Measurements from ENCODE around the gene NCOA7.
A peak's percentile ranks its signal among the peaks of the same experiment; 100 is the strongest.

Gene NCOA7

DNA sequence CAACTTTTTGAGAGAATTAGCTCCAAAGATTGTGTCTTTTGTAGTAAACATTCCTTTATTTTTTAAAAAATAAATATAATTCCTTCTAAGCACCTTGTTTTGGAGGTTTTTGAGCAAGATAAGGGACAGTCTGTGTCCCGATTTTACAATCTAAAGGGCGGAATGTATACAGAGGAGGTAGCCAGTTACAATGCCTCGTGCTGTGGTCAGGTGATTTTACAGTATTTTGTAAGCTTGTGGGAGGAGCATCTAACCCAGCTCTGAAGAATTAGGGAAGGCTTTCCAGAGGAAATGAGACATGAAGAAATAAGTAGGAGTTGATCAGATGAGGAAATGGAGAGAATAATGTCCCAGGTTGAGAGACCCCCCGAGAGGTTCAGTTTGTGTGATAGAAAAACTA, 167.1 kb downstream of the NCOA7 start:
- no peak for TF ChIP-seq EZH2phosphoT487 (conservative IDR thresholded peaks at IDR 0.05; ENCODE audit: low read length)
- H3K79me2 ChIP-seq (ENCODE audit: insufficient read depth, low read length): peaks cover 14% of the 10 kb centered on the region
- no peak overlapping the region for H3K27ac ChIP-seq (ENCODE audit: low read depth, low read length)
- no peaks in the 10 kb centered on the region for H3K27me3 ChIP-seq (ENCODE audit: low read length)
- H3K9ac ChIP-seq (ENCODE audit: low read length): peak overlapping the region; percentile 91
- H2AFZ ChIP-seq (ENCODE audit: low read depth, low read length, severe bottlenecking): no peak overlapping the region
- peak overlapping the region; percentile 88 for H3K4me2 ChIP-seq (ENCODE audit: low read depth, low read length, poor library complexity, severe bottlenecking)
- H3K9me2 ChIP-seq (replicated peaks; ENCODE audit: insufficient read depth, low read length): no peaks in the 10 kb centered on the region
- H4K20me1 ChIP-seq (ENCODE audit: low read depth, low read length): peaks cover 4% of the 10 kb centered on the region; the same call in 1 of the 2 replicates
- H3F3A ChIP-seq (ENCODE audit: insufficient read depth): no peaks in the 10 kb centered on the region
- H3K4me3 ChIP-seq (ENCODE audit: insufficient read depth, low read length, poor library complexity, severe bottlenecking): peak overlapping the region; percentile 82
- H3K36me3 ChIP-seq (ENCODE audit: low read length): no peaks in the 10 kb centered on the region
- no peaks in the 10 kb centered on the region for H3K9me3 ChIP-seq (ENCODE audit: insufficient read depth, low read length)

DNA sequence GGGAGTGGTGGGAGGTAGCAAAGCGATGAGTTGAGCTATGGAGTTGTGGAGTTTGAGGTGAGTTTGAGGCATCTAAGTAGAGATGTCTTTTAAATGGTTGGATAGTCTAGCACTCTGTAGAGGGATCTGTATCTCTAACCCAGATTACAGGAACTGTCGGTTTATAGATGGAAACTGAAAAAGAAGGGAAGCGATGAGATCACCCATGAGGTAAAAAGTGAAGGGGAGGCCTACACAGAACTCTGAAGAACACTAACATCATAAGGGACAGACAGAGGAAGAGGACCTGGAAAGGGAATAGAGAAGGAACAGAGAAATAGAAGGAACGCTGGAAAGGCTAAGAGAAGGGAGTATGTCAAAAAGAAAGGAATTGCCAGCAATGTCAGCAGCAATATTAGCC, 168.3 kb downstream of the NCOA7 start:
- Histone ChIP-seq H3K4me2 (ENCODE audit: low read depth, low read length, poor library complexity, severe bottlenecking) (no peak overlapping the region), H3K79me2 (ENCODE audit: insufficient read depth, low read length) (peaks cover 19% of the 10 kb centered on the region)

DNA sequence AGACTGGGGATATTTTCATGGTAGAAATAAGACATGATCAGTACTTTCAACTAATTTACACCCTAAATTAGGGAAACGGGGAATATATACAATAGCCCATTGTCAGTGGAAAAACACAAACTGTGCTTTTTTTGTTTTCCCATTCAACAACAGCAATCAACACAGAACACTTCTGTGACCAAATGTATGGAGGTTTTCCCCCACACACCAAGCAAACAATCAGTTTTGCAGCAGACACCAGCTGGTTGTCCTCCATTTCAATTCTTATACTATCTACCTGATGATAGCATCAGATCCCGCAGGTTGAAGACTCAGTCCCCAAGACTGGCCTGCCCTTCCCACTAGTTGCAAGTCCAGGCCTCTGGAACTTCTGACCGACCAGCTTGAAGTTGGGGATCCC, 170.4 kb downstream of the NCOA7 start:
- H3K79me2 ChIP-seq (ENCODE audit: insufficient read depth, low read length): peaks cover 27% of the 10 kb centered on the region
- no peaks in the 10 kb centered on the region for H3K9me3 ChIP-seq (ENCODE audit: insufficient read depth, low read length)
- H3K27ac ChIP-seq (ENCODE audit: low read depth, low read length): no peak overlapping the region
- H2AFZ ChIP-seq (ENCODE audit: low read depth, low read length, severe bottlenecking): no peak overlapping the region
- no peaks in the 10 kb centered on the region for H3K9me2 ChIP-seq (replicated peaks; ENCODE audit: insufficient read depth, low read length)
- peaks cover 4% of the 10 kb centered on the region; the same call in 1 of the 2 replicates for H4K20me1 ChIP-seq (ENCODE audit: low read depth, low read length)
- H3K27me3 ChIP-seq (ENCODE audit: low read length): no peaks in the 10 kb centered on the region
- no peak overlapping the region for H3K4me3 ChIP-seq (ENCODE audit: insufficient read depth, low read length, poor library complexity, severe bottlenecking)
- H3F3A ChIP-seq (ENCODE audit: insufficient read depth): no peaks in the 10 kb centered on the region
- no peak overlapping the region for H3K4me2 ChIP-seq (ENCODE audit: low read depth, low read length, poor library complexity, severe bottlenecking)
- no peaks in the 10 kb centered on the region for H3K36me3 ChIP-seq (ENCODE audit: low read length)
- no peak overlapping the region for H3K9ac ChIP-seq (ENCODE audit: low read length)
- TF ChIP-seq EZH2phosphoT487 (conservative IDR thresholded peaks at IDR 0.05; ENCODE audit: low read length): no peak
- TF ChIP-seq, protein P1, sequence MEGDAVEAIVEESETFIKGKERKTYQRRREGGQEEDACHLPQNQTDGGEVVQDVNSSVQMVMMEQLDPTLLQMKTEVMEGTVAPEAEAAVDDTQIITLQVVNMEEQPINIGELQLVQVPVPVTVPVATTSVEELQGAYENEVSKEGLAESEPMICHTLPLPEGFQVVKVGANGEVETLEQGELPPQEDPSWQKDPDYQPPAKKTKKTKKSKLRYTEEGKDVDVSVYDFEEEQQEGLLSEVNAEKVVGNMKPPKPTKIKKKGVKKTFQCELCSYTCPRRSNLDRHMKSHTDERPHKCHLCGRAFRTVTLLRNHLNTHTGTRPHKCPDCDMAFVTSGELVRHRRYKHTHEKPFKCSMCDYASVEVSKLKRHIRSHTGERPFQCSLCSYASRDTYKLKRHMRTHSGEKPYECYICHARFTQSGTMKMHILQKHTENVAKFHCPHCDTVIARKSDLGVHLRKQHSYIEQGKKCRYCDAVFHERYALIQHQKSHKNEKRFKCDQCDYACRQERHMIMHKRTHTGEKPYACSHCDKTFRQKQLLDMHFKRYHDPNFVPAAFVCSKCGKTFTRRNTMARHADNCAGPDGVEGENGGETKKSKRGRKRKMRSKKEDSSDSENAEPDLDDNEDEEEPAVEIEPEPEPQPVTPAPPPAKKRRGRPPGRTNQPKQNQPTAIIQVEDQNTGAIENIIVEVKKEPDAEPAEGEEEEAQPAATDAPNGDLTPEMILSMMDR (IDR thresholded peaks at IDR 0.05; ENCODE audit: insufficient read depth, low read length, poor library complexity, severe bottlenecking): no peak

More for the DNA sequence above, 168.3 kb downstream of the NCOA7 start:
- H3K9ac ChIP-seq (ENCODE audit: low read length): no peak overlapping the region
- H3K27me3 ChIP-seq (ENCODE audit: low read length): no peaks in the 10 kb centered on the region
- no peak overlapping the region for H3K27ac ChIP-seq (ENCODE audit: low read depth, low read length)
- no peaks in the 10 kb centered on the region for H3K9me2 ChIP-seq (replicated peaks; ENCODE audit: insufficient read depth, low read length)
- no peaks in the 10 kb centered on the region for H3F3A ChIP-seq (ENCODE audit: insufficient read depth)
- no peaks in the 10 kb centered on the region for H3K36me3 ChIP-seq (ENCODE audit: low read length)
- H3K9me3 ChIP-seq (ENCODE audit: insufficient read depth, low read length): no peaks in the 10 kb centered on the region
- H4K20me1 ChIP-seq (ENCODE audit: low read depth, low read length): peaks cover 4% of the 10 kb centered on the region; the same call in 1 of the 2 replicates
- no peak for TF ChIP-seq EZH2phosphoT487 (conservative IDR thresholded peaks at IDR 0.05; ENCODE audit: low read length)
- TF ChIP-seq, protein P1 (IDR thresholded peaks at IDR 0.05; ENCODE audit: insufficient read depth, low read length, poor library complexity, severe bottlenecking): no peak
- H2AFZ ChIP-seq (ENCODE audit: low read depth, low read length, severe bottlenecking): no peak overlapping the region
- no peak overlapping the region for H3K4me3 ChIP-seq (ENCODE audit: insufficient read depth, low read length, poor library complexity, severe bottlenecking)

DNA sequence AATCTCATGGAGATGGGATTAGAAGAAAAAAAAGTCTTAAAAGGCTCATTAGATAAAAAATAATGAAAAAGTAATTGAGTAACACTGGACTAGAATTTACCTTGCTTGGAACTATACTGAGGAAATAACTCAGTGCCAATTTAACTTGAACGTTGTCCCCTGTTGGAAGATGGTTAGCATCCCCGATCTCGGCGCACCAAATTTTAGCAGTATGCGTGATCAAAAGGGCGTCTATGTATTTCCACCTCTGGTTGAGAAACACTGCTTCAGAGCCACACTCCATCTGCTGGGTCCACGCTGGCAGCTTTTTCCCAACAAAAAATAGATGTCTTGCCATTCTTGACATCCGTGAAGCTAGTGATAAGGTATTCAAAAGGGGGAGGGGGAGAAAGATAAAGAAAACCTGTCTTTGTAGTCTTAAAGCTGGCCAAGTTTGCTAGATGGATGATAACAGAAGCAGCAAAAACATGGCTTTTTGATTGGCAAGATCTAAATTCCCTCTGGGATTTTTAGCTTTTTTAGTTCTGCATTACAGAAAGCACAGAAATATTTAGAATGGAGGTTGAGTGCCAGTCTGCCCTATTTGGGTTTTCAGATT, 172.2 kb downstream of the NCOA7 start:
- TF ChIP-seq, protein P1 (IDR thresholded peaks at IDR 0.05; ENCODE audit: insufficient read depth, low read length, poor library complexity, severe bottlenecking): no peak
- no peak for TF ChIP-seq EZH2phosphoT487 (conservative IDR thresholded peaks at IDR 0.05; ENCODE audit: low read length)
- H3K9me2 ChIP-seq (replicated peaks; ENCODE audit: insufficient read depth, low read length): no peaks in the 10 kb centered on the region
- H4K20me1 ChIP-seq (ENCODE audit: low read depth, low read length): peaks cover 4% of the 10 kb centered on the region; the same call in 1 of the 2 replicates
- H3K4me3 ChIP-seq (ENCODE audit: insufficient read depth, low read length, poor library complexity, severe bottlenecking): no peak overlapping the region
- H3K4me2 ChIP-seq (ENCODE audit: low read depth, low read length, poor library complexity, severe bottlenecking): no peak overlapping the region
- H3K27ac ChIP-seq (ENCODE audit: low read depth, low read length): no peak overlapping the region
- H3K36me3 ChIP-seq (ENCODE audit: low read length): peaks cover 5% of the 10 kb centered on the region; the same call in 1 of the 2 replicates
- H3F3A ChIP-seq (ENCODE audit: insufficient read depth): peaks cover 4% of the 10 kb centered on the region; the same call in 1 of the 2 replicates
- no peaks in the 10 kb centered on the region for H3K27me3 ChIP-seq (ENCODE audit: low read length)
- peaks cover 27% of the 10 kb centered on the region for H3K79me2 ChIP-seq (ENCODE audit: insufficient read depth, low read length)
- no peaks in the 10 kb centered on the region for H3K9me3 ChIP-seq (ENCODE audit: insufficient read depth, low read length)
- H3K9ac ChIP-seq (ENCODE audit: low read length): no peak overlapping the region
- H2AFZ ChIP-seq (ENCODE audit: low read depth, low read length, severe bottlenecking): no peak overlapping the region

All from SU-DHL-6 (cell line).